HG03575 (cell line): ENCODE data around the gene TMEM150A.
A peak's percentile ranks its signal among the peaks of the same experiment; 100 is the strongest.
"Not testable (repeated sequence)": the region's sequence is repeated elsewhere in the genome, so short reads cannot be mapped to it uniquely, and the experiment has no call there.

ENCODE experiments used
- ATAC-seq: cut with Tn5 transposase; IDR thresholded peaks from one replicate; pipeline ENCODE4 v1.9.1; 2021; ENCODE audit not compliant: unreplicated experiment, insufficient number of reproducible peaks, low FRiP score; ENCODE audit errors: extremely low read depth

Gene TMEM150A

GRCh38 chr2:85596026-85596333 is 6.5 kb downstream of the TMEM150A start:
- no peak for ATAC-seq

GRCh38 chr2:85595301-85596025 is 7.0 kb downstream of the TMEM150A start, which contains the start of gene RNF181:
RNF181 (plus strand) TSS chr2:85595745; CDS start chr2:85595764, 19 bp downstream.
- ATAC-seq: peak; percentile 89

GRCh38 chr2:85594715-85595300 is 7.7 kb downstream of the TMEM150A start:
- ATAC-seq: no peak

- no peak for ATAC-seq
Observed at GRCh38 chr2:85593023-85593422, 9.5 kb downstream of the TMEM150A start.

GRCh38 chr2:85592299-85592698 is 10.2 kb downstream of the TMEM150A start:
- ATAC-seq: not testable (repeated sequence)

GRCh38 chr2:85591563-85591962 is 10.9 kb downstream of the TMEM150A start:
- no peak for ATAC-seq

- no peak for ATAC-seq
Observed at GRCh38 chr2:85590950-85591349, 11.5 kb downstream of the TMEM150A start.

- no peak for ATAC-seq
Observed at GRCh38 chr2:85589982-85590791, 12.3 kb downstream of the TMEM150A start.

GRCh38 chr2:85589181-85589580 is 13.3 kb downstream of the TMEM150A start:
- ATAC-seq: no peak

GRCh38 chr2:85588645-85589044 is 13.9 kb downstream of the TMEM150A start:
- ATAC-seq: no peak

- ATAC-seq: no peak
Observed at GRCh38 chr2:85588236-85588635, 14.3 kb downstream of the TMEM150A start.

- no peak for ATAC-seq
Observed at GRCh38 chr2:85585781-85586105, 16.8 kb downstream of the TMEM150A start.

GRCh38 chr2:85584857-85585780 is 17.4 kb downstream of the TMEM150A start:
- ATAC-seq: no peak

- no peak for ATAC-seq
Observed at GRCh38 chr2:85584354-85584856, 18.1 kb downstream of the TMEM150A start, which contains the start of gene VAMP5. VAMP5 (plus strand) TSS chr2:85584431; CDS start chr2:85584491, 60 bp downstream.

GRCh38 chr2:85583667-85584353 is 18.7 kb downstream of the TMEM150A start:
- no peak for ATAC-seq

GRCh38 chr2:85582492-85582891 is 20.0 kb downstream of the TMEM150A start:
- no peak for ATAC-seq

- ATAC-seq: no peak
Observed at GRCh38 chr2:85580206-85580605, 22.3 kb downstream of the TMEM150A start.

GRCh38 chr2:85579266-85579935 is 23.1 kb downstream of the TMEM150A start:
- no peak for ATAC-seq
